ENCODE data around the gene MMP24.
A peak's percentile ranks its signal among the peaks of the same experiment; 100 is the strongest.
"Not testable (repeated sequence)": the region's sequence is repeated elsewhere in the genome, so short reads cannot be mapped to it uniquely, and the experiment has no call there.

Gene MMP24

GRCh38 chr20:35295674-35296073 is 69.2 kb downstream of the MMP24 start:
- DNase-seq: no peak

GRCh38 chr20:35296101-35296554 is 69.6 kb downstream of the MMP24 start:
- DNase-seq: no peak

- DNase-seq: no peak
Observed at GRCh38 chr20:35297155-35297554, 70.7 kb downstream of the MMP24 start.

GRCh38 chr20:35297740-35298139 is 71.2 kb downstream of the MMP24 start:
- no peak for DNase-seq

GRCh38 chr20:35298264-35298663 is 71.8 kb downstream of the MMP24 start:
- no peak for DNase-seq

- no peak for DNase-seq
Observed at GRCh38 chr20:35299780-35300179, 73.3 kb downstream of the MMP24 start.

GRCh38 chr20:35300469-35301262 is 74.2 kb downstream of the MMP24 start:
- no peak for DNase-seq

- no peak for DNase-seq
Observed at GRCh38 chr20:35301426-35301825, 74.9 kb downstream of the MMP24 start.

- DNase-seq: no peak
Observed at GRCh38 chr20:35302421-35303335, 76.2 kb downstream of the MMP24 start.

GRCh38 chr20:35303382-35303734 is 76.9 kb downstream of the MMP24 start:
- no peak for DNase-seq

- DNase-seq: peak; percentile 87
Observed at GRCh38 chr20:35303735-35304491, 77.4 kb downstream of the MMP24 start.

GRCh38 chr20:35304956-35305355 is 78.5 kb downstream of the MMP24 start:
- DNase-seq: no peak

- DNase-seq: no peak
Observed at GRCh38 chr20:35305682-35306556, 79.4 kb downstream of the MMP24 start.

- peak; percentile 23 for DNase-seq
Observed at GRCh38 chr20:35306931-35307517, 80.5 kb downstream of the MMP24 start.

GRCh38 chr20:35307666-35308653 is 81.5 kb downstream of the MMP24 start:
- DNase-seq: no peak

GRCh38 chr20:35311409-35311808 is 84.9 kb downstream of the MMP24 start:
- no peak for DNase-seq

- DNase-seq: no peak
Observed at GRCh38 chr20:35311822-35312221, 85.3 kb downstream of the MMP24 start.

GRCh38 chr20:35312318-35312717 is 85.8 kb downstream of the MMP24 start:
- DNase-seq: no peak

GRCh38 chr20:35314816-35315631 is 88.5 kb downstream of the MMP24 start:
- DNase-seq: no peak

- DNase-seq: not testable (repeated sequence)
Observed at GRCh38 chr20:35315632-35316020, 89.1 kb downstream of the MMP24 start.

Data from CD4-positive, alpha-beta T cell treated with Interleukin-21 for 1 hour (primary cell).